Activated T-cell treated with anti-CD3 and anti-CD28 coated beads, Interleukin-2, amount 50 U/mL, for 4 hours (primary cell): ENCODE results near the gene DVL1. TPM values are rescaled to one million over a fixed set of nuclear protein-coding genes. Genes with fewer than 3 reads are reported as not detected.
"Not testable (repeated sequence)": the region's sequence is repeated elsewhere in the genome, so short reads cannot be mapped to it uniquely, and the experiment has no call there.

Experiments
- ATAC-seq, 2 donors: fragments of 200-7000 bp; cut with Tn5 transposase; one replicate each; pipeline ENCODE4 v1.10.0; 2021
- DNase-seq: peaks from one replicate; pipeline ENCODE4 v3.0.0-alpha.2; 2020
- H3K27me3 Mint-ChIP-seq: one replicate; pipeline ENCODE4 v1.8.0; 2021; ENCODE audit warnings: low read depth, mixed read lengths
- H3K36me3 Mint-ChIP-seq: one replicate; pipeline ENCODE4 v1.8.0; 2022; ENCODE audit warnings: mixed read lengths; ENCODE audit not compliant: insufficient read depth
- H3K4me1 Mint-ChIP-seq: one replicate; pipeline ENCODE4 v1.8.0; 2021; ENCODE audit warnings: low read depth, mixed read lengths
- H3K4me3 Mint-ChIP-seq: one replicate; pipeline ENCODE4 v1.8.0; 2021; ENCODE audit warnings: mild to moderate bottlenecking, moderate library complexity, mixed read lengths
- H3K9me3 Mint-ChIP-seq: one replicate; pipeline ENCODE4 v1.8.0; 2021; ENCODE audit warnings: mixed read lengths
- total RNA-seq, 3 donors: library from RNA; stranded (reverse); gene quantifications; one replicate each; pipeline ENCODE4 v1.2.1, GENCODE V29; 2021

Gene DVL1
- total RNA-seq, 3 donors from 2014 or later: 70.7 to 74.6 (median 72.1) TPM

GRCh38 chr1:1380860-1381259 is 31.6 kb upstream of the DVL1 start:
- Mint-ChIP-seq H3K27me3 (no peaks in the 10 kb centered on the region), H3K4me1 (no peaks in the 10 kb centered on the region), H3K9me3 (no peaks in the 10 kb centered on the region), H3K36me3 (no peaks in the 10 kb centered on the region), H3K4me3 (no peak overlapping the region)
- ATAC-seq (no peak), DNase-seq (no peak)

GRCh38 chr1:1377540-1378205 is 28.5 kb upstream of the DVL1 start:
- no peaks in the 10 kb centered on the region for H3K9me3 Mint-ChIP-seq
- no peak for ATAC-seq
- no peak for DNase-seq

GRCh38 chr1:1376551-1377226 is 27.5 kb upstream of the DVL1 start:
- peak overlapping the region; percentile 66 for H3K4me3 Mint-ChIP-seq
- peaks cover 19% of the 10 kb centered on the region for H3K4me1 Mint-ChIP-seq
- no peak for DNase-seq
- no peak for ATAC-seq
- H3K36me3 Mint-ChIP-seq: peaks cover 2% of the 10 kb centered on the region
- H3K27me3 Mint-ChIP-seq: no peaks in the 10 kb centered on the region
- H3K9me3 Mint-ChIP-seq: no peaks in the 10 kb centered on the region

More at GRCh38 chr1:1377540-1378205, 28.5 kb upstream of the DVL1 start:
- H3K4me3 Mint-ChIP-seq: no peak overlapping the region
- H3K4me1 Mint-ChIP-seq: peaks cover 13% of the 10 kb centered on the region
- peaks cover 2% of the 10 kb centered on the region for H3K36me3 Mint-ChIP-seq
- no peaks in the 10 kb centered on the region for H3K27me3 Mint-ChIP-seq

- Mint-ChIP-seq H3K9me3 (no peaks in the 10 kb centered on the region), H3K4me3 (peak within 1 kb of the TSS; percentile 89), H3K4me1 (peaks cover 23% of the 10 kb centered on the region), H3K27me3 (no peaks in the 10 kb centered on the region), H3K36me3 (peaks cover 2% of the 10 kb centered on the region)
- DNase-seq (peak; percentile 92), ATAC-seq (peak; percentile 96 to 97)
These were observed 25.9 kb upstream of the DVL1 start, which contains the start of gene AURKAIP1 for GRCh38 chr1:1374929-1375662. Gene AURKAIP1, minus strand, starts transcription at chr1:1375207. Its CDS starts 451 bp downstream, at chr1:1374756.

GRCh38 chr1:1374589-1374928 is 25.3 kb upstream of the DVL1 start:
- no peaks in the 10 kb centered on the region for H3K9me3 Mint-ChIP-seq
- peaks cover 2% of the 10 kb centered on the region for H3K36me3 Mint-ChIP-seq
- ATAC-seq (peak in 1 of 2 donors; percentile 0), DNase-seq (no peak)
- peaks cover 23% of the 10 kb centered on the region for H3K4me1 Mint-ChIP-seq
- H3K27me3 Mint-ChIP-seq: no peaks in the 10 kb centered on the region
- peak overlapping the region; percentile 89 for H3K4me3 Mint-ChIP-seq

- Mint-ChIP-seq H3K36me3 (peaks cover 2% of the 10 kb centered on the region), H3K27me3 (no peaks in the 10 kb centered on the region), H3K4me3 (peak overlapping the region; percentile 89), H3K4me1 (peaks cover 23% of the 10 kb centered on the region), H3K9me3 (no peaks in the 10 kb centered on the region)
- no peak for ATAC-seq
- no peak for DNase-seq
These were observed 24.8 kb upstream of the DVL1 start for GRCh38 chr1:1373815-1374588.

GRCh38 chr1:1373051-1373814 is 24.0 kb upstream of the DVL1 start:
- Mint-ChIP-seq H3K4me1 (peaks cover 23% of the 10 kb centered on the region), H3K4me3 (peak overlapping the region; percentile 89), H3K27me3 (no peaks in the 10 kb centered on the region), H3K9me3 (no peaks in the 10 kb centered on the region), H3K36me3 (peaks cover 2% of the 10 kb centered on the region)
- DNase-seq (no peak), ATAC-seq (no peak)

- Mint-ChIP-seq H3K36me3 (peaks cover 2% of the 10 kb centered on the region), H3K4me1 (peaks cover 23% of the 10 kb centered on the region), H3K9me3 (no peaks in the 10 kb centered on the region), H3K4me3 (peak overlapping the region; percentile 66), H3K27me3 (no peaks in the 10 kb centered on the region)
- ATAC-seq: peak; percentile 23 to 33
- peak; percentile 74 for DNase-seq
These were observed 22.8 kb upstream of the DVL1 start for GRCh38 chr1:1371746-1372711.

- Mint-ChIP-seq H3K4me1 (peaks cover 23% of the 10 kb centered on the region), H3K4me3 (peak overlapping the region; percentile 40), H3K36me3 (peaks cover 2% of the 10 kb centered on the region), H3K27me3 (no peaks in the 10 kb centered on the region), H3K9me3 (no peaks in the 10 kb centered on the region)
- DNase-seq: no peak
- no peak for ATAC-seq
These were observed 22.1 kb upstream of the DVL1 start for GRCh38 chr1:1371364-1371745.

GRCh38 chr1:1370771-1371300 is 21.6 kb upstream of the DVL1 start:
- Mint-ChIP-seq H3K4me1 (peaks cover 23% of the 10 kb centered on the region), H3K4me3 (no peak overlapping the region), H3K27me3 (no peaks in the 10 kb centered on the region), H3K36me3 (peaks cover 2% of the 10 kb centered on the region), H3K9me3 (no peaks in the 10 kb centered on the region)
- DNase-seq (no peak), ATAC-seq (no peak)

- not testable (repeated sequence) for H3K4me3 Mint-ChIP-seq, DNase-seq, H3K27me3 Mint-ChIP-seq, H3K9me3 Mint-ChIP-seq, ATAC-seq, H3K36me3 Mint-ChIP-seq
- H3K4me1 Mint-ChIP-seq: peaks cover 22% of the 10 kb centered on the region
These were observed 20.9 kb upstream of the DVL1 start for GRCh38 chr1:1370094-1370493.

GRCh38 chr1:1367315-1367714 is 18.1 kb upstream of the DVL1 start:
- H3K36me3 Mint-ChIP-seq: no peaks in the 10 kb centered on the region
- ATAC-seq: no peak
- no peaks in the 10 kb centered on the region for H3K27me3 Mint-ChIP-seq
- peaks cover 10% of the 10 kb centered on the region for H3K4me1 Mint-ChIP-seq
- no peak overlapping the region for H3K4me3 Mint-ChIP-seq
- no peaks in the 10 kb centered on the region for H3K9me3 Mint-ChIP-seq
- no peak for DNase-seq
